Hepatocyte (in vitro differentiated cells): ENCODE data around the gene PARK7.

Experiments used
- CTCF ChIP-seq: fragments of 200-600 bp; sonication (generic); IDR thresholded peaks from 2 replicates; pipeline ENCODE4 v1.5.1; 2016; ENCODE audit warnings: antibody characterized with exemption, mild to moderate bottlenecking; ENCODE audit not compliant: poor library complexity
- EZH2phosphoT487 ChIP-seq: fragments of 200-600 bp; sonication (generic); IDR thresholded peaks from one replicate; pipeline ENCODE4 v1.6.1; 2018; ENCODE audit warnings: antibody characterized with exemption, mild to moderate bottlenecking, low read depth, moderate library complexity; ENCODE audit not compliant: unreplicated experiment, severe bottlenecking

GRCh38 chr1:8013399-8013798 lies 51.9 kb downstream of the PARK7 start:
- no peak for TF ChIP-seq CTCF
- no peak for TF ChIP-seq EZH2phosphoT487
